ENCODE measurements around the gene ACTL6B. TPM values are rescaled to one million over a fixed set of nuclear protein-coding genes. Genes with fewer than 3 reads are reported as not detected.

ACTL6B gene
- total RNA-seq, 6 experiments from 2014 or later: not detected

DNA sequence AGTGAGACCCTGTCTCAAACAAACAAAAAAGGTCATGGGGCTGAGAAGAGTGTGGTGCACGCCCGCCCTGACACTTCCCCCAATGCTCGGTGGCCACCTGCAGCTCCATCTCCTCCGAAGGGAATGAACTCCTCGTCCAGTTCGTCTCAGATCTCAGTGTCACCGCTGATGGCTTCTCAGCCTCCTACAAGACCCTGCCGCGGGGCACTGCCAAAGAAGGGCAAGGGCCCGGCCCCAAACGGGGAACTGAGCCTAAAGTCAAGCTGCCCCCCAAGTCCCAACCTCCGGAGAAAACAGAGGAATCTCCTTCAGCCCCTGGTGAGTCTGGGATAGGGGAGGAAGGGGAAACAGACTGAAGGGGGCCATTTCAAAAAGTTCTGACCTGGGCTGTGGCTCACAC lies 49.9 kb downstream of the ACTL6B start:
- H3K27ac Mint-ChIP-seq: no peak overlapping the region
- no peak overlapping the region for H3K4me3 Mint-ChIP-seq
- DNase-seq: no peak
- H3K9me3 Mint-ChIP-seq: no peaks in the 10 kb centered on the region
- peaks cover 22% of the 10 kb centered on the region for H3K4me1 Mint-ChIP-seq (ENCODE audit: low read depth)
- peaks cover 9% of the 10 kb centered on the region for H3K36me3 Mint-ChIP-seq (ENCODE audit: low read depth)
- H3K27me3 Mint-ChIP-seq (ENCODE audit: insufficient read depth): no peaks in the 10 kb centered on the region; the same call in none of the 2 replicates
- TF ChIP-seq, protein P1, sequence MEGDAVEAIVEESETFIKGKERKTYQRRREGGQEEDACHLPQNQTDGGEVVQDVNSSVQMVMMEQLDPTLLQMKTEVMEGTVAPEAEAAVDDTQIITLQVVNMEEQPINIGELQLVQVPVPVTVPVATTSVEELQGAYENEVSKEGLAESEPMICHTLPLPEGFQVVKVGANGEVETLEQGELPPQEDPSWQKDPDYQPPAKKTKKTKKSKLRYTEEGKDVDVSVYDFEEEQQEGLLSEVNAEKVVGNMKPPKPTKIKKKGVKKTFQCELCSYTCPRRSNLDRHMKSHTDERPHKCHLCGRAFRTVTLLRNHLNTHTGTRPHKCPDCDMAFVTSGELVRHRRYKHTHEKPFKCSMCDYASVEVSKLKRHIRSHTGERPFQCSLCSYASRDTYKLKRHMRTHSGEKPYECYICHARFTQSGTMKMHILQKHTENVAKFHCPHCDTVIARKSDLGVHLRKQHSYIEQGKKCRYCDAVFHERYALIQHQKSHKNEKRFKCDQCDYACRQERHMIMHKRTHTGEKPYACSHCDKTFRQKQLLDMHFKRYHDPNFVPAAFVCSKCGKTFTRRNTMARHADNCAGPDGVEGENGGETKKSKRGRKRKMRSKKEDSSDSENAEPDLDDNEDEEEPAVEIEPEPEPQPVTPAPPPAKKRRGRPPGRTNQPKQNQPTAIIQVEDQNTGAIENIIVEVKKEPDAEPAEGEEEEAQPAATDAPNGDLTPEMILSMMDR (IDR thresholded peaks at IDR 0.05): no peak

DNA sequence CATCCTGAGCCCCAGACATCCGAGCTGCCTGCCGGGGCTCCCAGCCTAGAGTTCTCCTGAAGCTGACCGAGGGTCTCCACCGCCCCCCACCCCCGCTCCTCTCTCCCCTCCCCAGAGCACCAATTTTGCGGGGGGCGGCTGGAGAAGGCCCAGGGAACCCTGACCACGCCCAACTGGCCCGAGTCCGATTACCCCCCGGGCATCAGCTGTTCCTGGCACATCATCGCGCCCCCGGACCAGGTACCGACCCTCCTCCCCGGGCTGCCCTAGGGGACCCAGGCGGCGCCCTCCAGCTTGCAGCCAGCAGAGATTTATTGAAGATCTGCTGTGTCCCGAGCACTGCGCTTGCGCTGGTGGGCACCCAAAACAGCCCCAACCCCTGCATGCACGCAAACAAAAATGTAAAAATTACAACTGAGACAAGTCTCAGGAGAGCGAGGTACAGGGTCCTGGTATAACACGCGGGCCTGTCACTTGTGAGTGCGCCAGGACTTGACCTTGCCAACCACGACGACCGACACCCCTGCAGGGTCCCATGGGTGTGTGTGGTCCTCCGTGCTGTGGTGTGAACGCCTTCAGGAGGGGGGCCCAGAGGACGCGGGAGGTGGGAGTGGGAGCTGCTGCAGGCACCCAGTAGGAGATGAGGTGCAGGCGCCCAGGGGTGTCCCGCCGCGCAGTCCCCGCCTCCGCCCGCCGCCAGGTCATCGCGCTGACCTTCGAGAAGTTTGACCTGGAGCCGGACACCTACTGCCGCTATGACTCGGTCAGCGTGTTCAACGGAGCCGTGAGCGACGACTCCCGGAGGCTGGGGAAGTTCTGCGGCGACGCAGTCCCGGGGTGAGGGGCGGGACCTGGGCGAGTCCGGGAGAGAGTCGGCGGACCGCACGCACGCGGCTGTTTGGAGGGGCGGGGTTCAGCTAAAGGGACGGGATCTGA lies 51.0 kb downstream of the ACTL6B start:
- DNase-seq: no peak

DNA sequence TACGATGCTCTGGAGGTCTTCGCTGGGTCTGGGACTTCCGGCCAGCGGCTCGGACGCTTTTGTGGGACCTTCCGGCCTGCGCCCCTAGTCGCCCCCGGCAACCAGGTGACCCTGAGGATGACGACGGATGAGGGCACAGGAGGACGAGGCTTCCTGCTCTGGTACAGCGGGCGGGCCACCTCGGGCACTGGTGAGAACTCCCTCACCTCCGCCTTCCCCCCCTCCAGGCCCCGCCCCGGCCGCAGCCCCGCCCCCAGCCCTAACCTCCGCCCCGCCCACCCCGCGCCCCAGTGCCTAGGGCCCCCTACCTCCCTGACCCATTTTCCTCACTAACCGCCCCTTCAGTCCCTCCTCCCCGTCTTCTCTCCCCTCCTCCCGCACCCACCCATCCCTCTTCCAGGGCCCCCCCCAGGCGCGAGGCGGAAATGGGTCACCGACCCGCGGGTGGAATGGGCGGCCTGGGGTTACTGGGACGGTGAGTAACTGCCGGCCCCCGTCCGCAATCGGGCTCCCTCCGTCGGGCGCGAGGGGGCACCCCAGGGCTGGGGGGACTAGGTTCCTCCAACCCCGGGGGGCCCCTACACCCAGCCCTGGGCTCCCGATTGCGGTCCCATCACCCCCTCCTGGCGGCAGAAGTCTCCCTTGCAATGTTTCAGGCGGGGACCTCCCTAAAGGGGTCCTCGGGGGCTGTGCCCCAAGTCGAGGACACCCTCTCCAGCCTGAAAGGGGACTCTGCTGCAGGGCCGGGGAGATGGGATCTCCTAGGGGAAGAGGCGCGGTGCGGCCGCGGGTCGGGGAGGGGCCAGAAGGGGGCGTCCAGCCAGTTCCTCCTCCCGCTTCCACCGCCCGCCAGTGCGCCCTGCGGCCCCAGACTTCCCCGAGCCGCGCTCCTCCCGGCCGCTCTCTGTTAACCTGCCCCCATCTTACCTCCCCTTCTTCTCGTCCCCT lies 51.9 kb downstream of the ACTL6B start:
- peak overlapping the region; percentile 90 for H3K4me3 Mint-ChIP-seq
- DNase-seq: peak; percentile 48
- no peaks in the 10 kb centered on the region for H3K9me3 Mint-ChIP-seq
- peaks cover 16% of the 10 kb centered on the region for H3K4me1 Mint-ChIP-seq (ENCODE audit: low read depth)
- H3K27ac Mint-ChIP-seq: peak overlapping the region; percentile 84
- H3K36me3 Mint-ChIP-seq (ENCODE audit: low read depth): peaks cover 9% of the 10 kb centered on the region
- H3K27me3 Mint-ChIP-seq (ENCODE audit: insufficient read depth): no peaks in the 10 kb centered on the region; the same call in none of the 2 replicates
- TF ChIP-seq, protein P1 (IDR thresholded peaks at IDR 0.05): peak; percentile 80

More for the DNA sequence above, 51.0 kb downstream of the ACTL6B start:
- peaks cover 16% of the 10 kb centered on the region for H3K4me1 Mint-ChIP-seq (ENCODE audit: low read depth)
- H3K27ac Mint-ChIP-seq: peak overlapping the region; percentile 45; the same call in 1 of the 2 replicates
- TF ChIP-seq, protein P1 (IDR thresholded peaks at IDR 0.05): no peak
- peak overlapping the region; percentile 77 for H3K4me3 Mint-ChIP-seq
- no peaks in the 10 kb centered on the region for H3K9me3 Mint-ChIP-seq
- H3K36me3 Mint-ChIP-seq (ENCODE audit: low read depth): peaks cover 9% of the 10 kb centered on the region
- no peaks in the 10 kb centered on the region; the same call in none of the 2 replicates for H3K27me3 Mint-ChIP-seq (ENCODE audit: insufficient read depth)

- peak; percentile 31 for DNase-seq
- Mint-ChIP-seq H3K4me3 (peak overlapping the region; percentile 90), H3K27me3 (ENCODE audit: insufficient read depth) (no peaks in the 10 kb centered on the region; the same call in none of the 2 replicates), H3K27ac (peak overlapping the region; percentile 84), H3K9me3 (no peaks in the 10 kb centered on the region), H3K36me3 (ENCODE audit: low read depth) (peaks cover 9% of the 10 kb centered on the region), H3K4me1 (ENCODE audit: low read depth) (peaks cover 16% of the 10 kb centered on the region)
- TF ChIP-seq, protein P1 (IDR thresholded peaks at IDR 0.05): no peak
Observed at GRCh38 chr7:100603726-100604027, 52.6 kb downstream of the ACTL6B start.

Measured in HFFc6 (cell line).